ENCODE results near the gene RASL11A. TPM values are rescaled to one million over a fixed set of nuclear protein-coding genes. Genes with fewer than 3 reads are reported as not detected.
A peak's percentile ranks its signal among the peaks of the same experiment; 100 is the strongest.

The RASL11A gene
- total RNA-seq, 1 experiment from 2014 or later: 2.7 TPM

- no peak overlapping the region for H3K27ac Mint-ChIP-seq
- H2BK15ac ChIP-seq (ENCODE audit: low read depth, low read length): no peak overlapping the region
- peaks cover 52% of the 10 kb centered on the region for H3K27me3 Mint-ChIP-seq (ENCODE audit: low read depth)
- H3K4me3 Mint-ChIP-seq: peak overlapping the region in 1 of 2 experiments; percentile 88; a peak in 1 of 5 replicates
- no CpG with 5 or more reads among the region's 2 CpGs for WGBS (ENCODE audit: extremely low coverage, insufficient read length, low lambda C conversion rate)
- H4K91ac ChIP-seq (ENCODE audit: insufficient read length, low read depth, low read length): no peak overlapping the region
- no peaks in the 10 kb centered on the region for H3K4me1 ChIP-seq (ENCODE audit: insufficient read depth, low read length)
- H2AK5ac ChIP-seq (ENCODE audit: insufficient read length, low read length): no peak overlapping the region
- H2BK120ac ChIP-seq (ENCODE audit: low read depth, low read length, poor library complexity, severe bottlenecking): no peak overlapping the region
- H3K18ac ChIP-seq (ENCODE audit: insufficient read length, low read depth, low read length): no peak overlapping the region
- H2BK12ac ChIP-seq (ENCODE audit: insufficient read length, low read depth, low read length): no peak overlapping the region
- H3K23me2 ChIP-seq (ENCODE audit: insufficient read length, low read depth, low read length, poor library complexity, severe bottlenecking): peaks cover 9% of the 10 kb centered on the region
- no peak overlapping the region for H2AFZ ChIP-seq (ENCODE audit: low read length)
- H3K9me3 ChIP-seq (ENCODE audit: control insufficient read depth, low read depth, low read length): no peaks in the 10 kb centered on the region
- no peaks in the 10 kb centered on the region; a peak in 1 of 5 replicates for H3K9me3 Mint-ChIP-seq
- H4K8ac ChIP-seq (replicated peaks; ENCODE audit: insufficient read length, low read depth, low read length): no peak overlapping the region
- H3K27ac ChIP-seq (ENCODE audit: insufficient read length, low read depth, low read length): no peak overlapping the region
- no peak overlapping the region for H3K23ac ChIP-seq (ENCODE audit: insufficient read length, low read depth, low read length)
- no peak for DNase-seq
- no peak for TF ChIP-seq CTCF (conservative IDR thresholded peaks at IDR 0.05)
- no peak overlapping the region for H3K4ac ChIP-seq (ENCODE audit: low read depth, low read length)
- H3K14ac ChIP-seq (ENCODE audit: insufficient read depth, low read length): no peak overlapping the region
- H3T11ph ChIP-seq (ENCODE audit: low read length): no peak overlapping the region
- H3K4me2 ChIP-seq (ENCODE audit: insufficient read depth, insufficient read length, low read length): no peak overlapping the region
- H3K79me1 ChIP-seq (ENCODE audit: insufficient read depth, low read depth, low read length, poor library complexity, severe bottlenecking): no peaks in the 10 kb centered on the region
- H4K20me1 ChIP-seq (ENCODE audit: control insufficient read depth, insufficient read depth, insufficient read length): no peaks in the 10 kb centered on the region
- H3K9ac ChIP-seq (ENCODE audit: extremely low read depth, insufficient read length, low read length): no peak overlapping the region
- H3K56ac ChIP-seq (ENCODE audit: insufficient read length, low read depth, low read length): no peak overlapping the region
- H3K79me2 ChIP-seq (ENCODE audit: insufficient read depth, low read length): no peaks in the 10 kb centered on the region
- no peak overlapping the region for H2BK5ac ChIP-seq (ENCODE audit: insufficient read length, low read length)
- H4K5ac ChIP-seq (ENCODE audit: insufficient read length, low read depth, low read length): no peak overlapping the region
- no peaks in the 10 kb centered on the region for H3K36me3 Mint-ChIP-seq (ENCODE audit: insufficient read depth in 1 of 3, low read depth in 3 of 3)
- H2BK20ac ChIP-seq (ENCODE audit: low read depth, low read length, poor library complexity, severe bottlenecking): no peak overlapping the region
- peaks cover 9 to 15% of the 10 kb centered on the region in 2 experiments for H3K4me1 Mint-ChIP-seq
- no peaks in the 10 kb centered on the region for H3K27me3 ChIP-seq (ENCODE audit: insufficient read depth, low read length)
These were observed 1.4 kb upstream of the RASL11A start for GRCh38 chr13:27269114-27269665.

Measured in H9 (cell line).